ENCODE measurements around the gene RHO.
"Not testable (repeated sequence)": the region's sequence is repeated elsewhere in the genome, so short reads cannot be mapped to it uniquely, and the experiment has no call there.

The RHO gene

DNA sequence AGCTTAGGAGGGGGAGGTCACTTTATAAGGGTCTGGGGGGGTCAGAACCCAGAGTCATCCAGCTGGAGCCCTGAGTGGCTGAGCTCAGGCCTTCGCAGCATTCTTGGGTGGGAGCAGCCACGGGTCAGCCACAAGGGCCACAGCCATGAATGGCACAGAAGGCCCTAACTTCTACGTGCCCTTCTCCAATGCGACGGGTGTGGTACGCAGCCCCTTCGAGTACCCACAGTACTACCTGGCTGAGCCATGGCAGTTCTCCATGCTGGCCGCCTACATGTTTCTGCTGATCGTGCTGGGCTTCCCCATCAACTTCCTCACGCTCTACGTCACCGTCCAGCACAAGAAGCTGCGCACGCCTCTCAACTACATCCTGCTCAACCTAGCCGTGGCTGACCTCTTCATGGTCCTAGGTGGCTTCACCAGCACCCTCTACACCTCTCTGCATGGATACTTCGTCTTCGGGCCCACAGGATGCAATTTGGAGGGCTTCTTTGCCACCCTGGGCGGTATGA, at the start of gene RHO:
Gene RHO (plus strand): TSS at position 51 of the 512 bp plus-strand sequence. CDS start 95 bp downstream, at position 146.
- TF ChIP-seq, protein P1, sequence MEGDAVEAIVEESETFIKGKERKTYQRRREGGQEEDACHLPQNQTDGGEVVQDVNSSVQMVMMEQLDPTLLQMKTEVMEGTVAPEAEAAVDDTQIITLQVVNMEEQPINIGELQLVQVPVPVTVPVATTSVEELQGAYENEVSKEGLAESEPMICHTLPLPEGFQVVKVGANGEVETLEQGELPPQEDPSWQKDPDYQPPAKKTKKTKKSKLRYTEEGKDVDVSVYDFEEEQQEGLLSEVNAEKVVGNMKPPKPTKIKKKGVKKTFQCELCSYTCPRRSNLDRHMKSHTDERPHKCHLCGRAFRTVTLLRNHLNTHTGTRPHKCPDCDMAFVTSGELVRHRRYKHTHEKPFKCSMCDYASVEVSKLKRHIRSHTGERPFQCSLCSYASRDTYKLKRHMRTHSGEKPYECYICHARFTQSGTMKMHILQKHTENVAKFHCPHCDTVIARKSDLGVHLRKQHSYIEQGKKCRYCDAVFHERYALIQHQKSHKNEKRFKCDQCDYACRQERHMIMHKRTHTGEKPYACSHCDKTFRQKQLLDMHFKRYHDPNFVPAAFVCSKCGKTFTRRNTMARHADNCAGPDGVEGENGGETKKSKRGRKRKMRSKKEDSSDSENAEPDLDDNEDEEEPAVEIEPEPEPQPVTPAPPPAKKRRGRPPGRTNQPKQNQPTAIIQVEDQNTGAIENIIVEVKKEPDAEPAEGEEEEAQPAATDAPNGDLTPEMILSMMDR (IDR thresholded peaks at IDR 0.05; ENCODE audit: low read depth, low read length) = no peak
- no peak for DNase-seq (ENCODE audit: extremely low read depth, low read depth)

DNA sequence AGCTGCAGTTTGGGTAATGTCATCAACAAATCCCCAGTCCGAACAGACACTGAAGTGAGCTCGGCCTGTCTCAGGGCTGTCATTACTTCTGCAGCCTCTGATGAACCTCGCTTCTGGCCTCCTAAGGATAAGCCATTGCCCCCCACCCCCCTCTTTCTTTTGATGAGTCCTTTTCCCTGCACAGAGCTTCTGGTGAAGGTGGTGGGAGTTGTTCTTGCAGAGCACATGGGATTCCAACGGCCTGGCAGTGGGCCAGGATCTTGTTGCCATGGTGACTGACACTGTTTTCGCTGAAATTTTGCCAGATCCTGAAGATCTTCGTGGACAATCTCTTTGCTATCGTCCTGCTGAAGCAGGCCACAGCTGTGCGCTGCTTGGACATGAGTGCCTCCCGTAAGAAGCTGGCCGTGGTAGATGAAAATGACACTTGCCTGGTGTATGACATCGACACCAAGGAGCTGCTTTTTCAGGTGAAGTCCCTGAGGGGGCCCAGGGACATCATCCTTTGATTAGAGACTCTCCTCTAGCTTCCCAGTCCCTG, 47.1 kb upstream of the RHO start:
- not testable (repeated sequence) for DNase-seq (ENCODE audit: extremely low read depth, low read depth)

DNA sequence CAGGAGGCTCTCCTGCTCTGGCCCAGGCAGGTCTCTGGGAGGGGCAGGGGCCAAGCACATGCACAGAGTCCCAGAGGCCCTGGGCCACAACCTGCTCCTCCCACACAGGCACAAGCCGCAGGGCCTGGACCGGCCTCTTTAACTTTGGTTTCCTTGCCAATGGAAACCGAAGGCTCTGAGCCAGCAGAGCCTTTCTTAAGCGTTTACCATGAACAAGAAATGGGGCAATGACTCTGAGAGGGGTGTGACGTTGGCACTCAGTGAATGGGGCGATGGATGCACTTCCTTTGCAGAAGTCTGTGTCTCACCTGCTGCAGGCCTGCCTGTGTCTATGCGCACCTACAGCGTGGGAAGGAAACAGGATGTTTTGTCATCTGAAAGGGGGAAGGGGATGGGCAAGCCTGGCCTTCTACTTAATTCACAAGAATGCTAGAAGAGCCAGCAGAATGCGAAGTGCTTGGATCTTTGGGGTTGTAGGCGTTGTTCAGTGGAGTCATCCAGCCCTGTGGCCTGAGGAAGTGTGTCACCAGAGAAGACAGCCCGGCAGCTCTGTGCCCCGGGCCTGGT, 46.6 kb upstream of the RHO start:
- TF ChIP-seq, protein P1 (IDR thresholded peaks at IDR 0.05; ENCODE audit: low read depth, low read length) = no peak

DNA sequence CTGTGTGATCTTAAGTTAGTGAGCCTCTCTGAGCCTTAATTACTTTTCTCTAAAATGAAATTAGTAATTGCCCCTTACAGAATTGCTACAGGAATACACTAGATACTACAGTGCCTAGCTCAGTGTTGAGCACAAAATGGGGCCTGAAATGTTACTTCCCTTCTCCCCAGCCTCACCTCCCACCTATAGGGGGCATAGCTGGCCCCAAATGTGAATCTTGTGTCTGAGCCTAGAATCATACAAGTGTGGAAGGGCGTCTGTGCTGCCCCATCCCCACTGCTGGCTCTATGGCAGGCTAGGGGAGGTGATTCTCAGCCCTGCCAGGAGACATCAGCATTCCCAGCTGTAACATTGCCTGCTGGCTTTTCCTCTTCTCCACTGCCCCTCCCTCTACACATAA, 45.7 kb upstream of the RHO start:
- no peak for DNase-seq (ENCODE audit: extremely low read depth, low read depth)
- TF ChIP-seq, protein P1 (IDR thresholded peaks at IDR 0.05; ENCODE audit: low read depth, low read length) = no peak; the same call in 1 of the 2 replicates

More for the DNA sequence above, 46.6 kb upstream of the RHO start:
- no peak for DNase-seq (ENCODE audit: extremely low read depth, low read depth)

DNA sequence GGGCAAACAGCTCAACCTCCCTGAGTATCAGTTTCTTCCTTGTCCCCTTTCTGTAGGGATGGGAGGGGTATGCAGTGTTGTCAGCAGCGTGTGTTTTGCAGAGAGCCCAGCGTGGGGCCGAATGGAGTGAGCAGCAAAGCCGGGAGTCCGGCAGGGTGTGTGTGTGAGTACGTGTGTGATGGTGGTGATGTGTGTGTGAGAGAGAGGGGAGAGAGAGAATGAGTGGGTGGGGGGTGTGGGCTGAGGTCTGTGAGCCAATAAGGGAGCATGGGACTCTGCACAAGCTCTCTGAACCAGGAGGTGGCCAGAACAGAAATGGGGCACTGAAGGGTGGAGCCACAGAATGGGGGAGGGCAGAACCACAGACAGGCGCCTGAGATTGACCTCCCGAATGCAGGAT, 44.6 kb upstream of the RHO start:
- DNase-seq (ENCODE audit: extremely low read depth, low read depth) = no peak
- TF ChIP-seq, protein P1 (IDR thresholded peaks at IDR 0.05; ENCODE audit: low read depth, low read length) = no peak

DNA sequence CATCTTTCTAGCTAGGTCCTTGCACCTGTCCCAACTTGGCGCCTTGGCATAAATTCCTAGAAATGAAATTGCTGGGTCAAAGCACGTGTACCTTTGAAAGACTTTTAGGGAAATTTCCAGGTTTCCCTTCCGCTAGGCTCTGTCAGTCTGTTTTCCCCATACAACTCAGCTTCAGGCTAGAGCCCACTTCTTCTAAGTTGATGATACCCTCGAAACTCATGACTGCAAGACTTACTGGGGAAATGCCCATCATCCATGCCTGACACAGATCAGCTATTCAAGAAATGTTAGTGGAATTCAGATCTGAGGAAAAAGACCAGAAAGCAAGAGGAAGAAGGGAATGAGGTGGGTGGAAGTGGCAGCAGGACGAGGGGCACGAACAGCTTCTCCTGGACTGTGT, 43.3 kb upstream of the RHO start:
- DNase-seq (ENCODE audit: extremely low read depth, low read depth) = not testable (repeated sequence)

DNA sequence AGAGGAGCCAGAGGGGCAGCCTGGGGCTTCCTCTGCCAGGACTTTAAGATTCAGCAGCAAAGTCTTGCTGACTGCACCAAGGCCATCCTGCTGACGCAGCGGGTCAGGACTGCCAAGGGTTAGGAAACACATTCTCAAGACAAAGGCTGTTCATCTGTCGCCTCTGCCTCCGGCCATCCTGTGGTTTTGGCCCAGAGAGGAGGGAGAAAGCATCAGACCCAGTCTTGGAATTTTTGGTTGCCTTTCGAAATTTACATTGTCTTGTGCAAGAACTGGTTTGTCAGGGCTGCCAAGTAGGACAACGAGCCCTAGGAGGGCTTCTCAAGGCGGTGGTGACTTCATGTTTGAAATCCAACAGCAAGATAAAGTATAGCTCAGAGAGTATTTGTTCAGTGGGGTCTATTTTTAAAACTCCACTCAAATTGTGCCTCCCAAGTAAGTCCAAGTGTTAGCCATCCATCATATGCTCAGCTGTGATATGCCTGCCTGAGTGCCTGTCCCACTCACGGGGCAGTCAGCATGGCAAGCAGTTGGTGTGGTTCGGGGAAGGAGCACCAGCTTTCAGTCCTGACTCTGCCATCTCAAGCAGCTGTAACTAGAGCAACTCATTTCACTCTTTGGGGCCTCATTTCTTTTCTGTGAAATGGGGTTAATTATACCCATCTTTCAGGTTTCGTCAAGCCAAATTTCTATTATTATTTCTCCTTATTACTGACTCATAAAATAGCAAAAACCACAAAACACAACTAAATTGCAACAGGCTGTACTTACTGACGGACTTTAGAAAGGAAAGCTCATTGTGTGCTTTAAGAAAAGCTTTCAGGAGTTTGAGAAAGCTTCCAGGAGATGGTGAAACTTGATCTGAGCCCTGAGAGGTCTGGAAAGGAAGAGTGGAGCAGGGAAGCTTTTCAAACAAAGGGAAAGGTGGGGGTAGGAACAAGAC, 42.4 kb upstream of the RHO start:
- TF ChIP-seq, protein P1 (IDR thresholded peaks at IDR 0.05; ENCODE audit: low read depth, low read length) = no peak
- peak; percentile 97 for DNase-seq (ENCODE audit: extremely low read depth, low read depth)

DNA sequence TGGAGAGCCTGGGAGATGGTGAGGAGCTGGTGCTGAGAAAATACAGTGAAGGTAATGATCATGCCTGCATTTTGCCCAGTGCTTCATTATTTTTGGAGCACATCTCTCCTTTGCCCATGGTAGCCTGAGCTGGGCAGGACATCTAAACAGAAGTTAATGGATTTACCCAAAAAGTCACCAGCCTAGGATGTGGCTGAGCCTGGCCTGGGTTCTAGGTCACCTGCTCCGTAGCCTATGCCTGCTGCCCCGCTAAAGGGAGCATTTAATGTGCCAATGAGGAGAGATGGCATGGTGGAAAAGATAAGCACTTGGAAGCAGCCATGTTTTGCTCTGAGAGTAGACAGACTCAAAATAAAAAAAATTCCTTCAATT, 41.8 kb upstream of the RHO start:
- TF ChIP-seq, protein P1 (IDR thresholded peaks at IDR 0.05; ENCODE audit: low read depth, low read length) = no peak
- no peak for DNase-seq (ENCODE audit: extremely low read depth, low read depth)

Data from AG09319 (cell line).